PC-3 (cell line): ENCODE data around the gene DNAH7. TPM values are rescaled to one million over a fixed set of nuclear protein-coding genes. Genes with fewer than 3 reads are reported as not detected.

Experiments used
- ATAC-seq: fragments of 200-7000 bp; cut with Tn5 transposase; 2 replicates; pipeline ENCODE4 v1.9.1; 2020; ENCODE audit warnings: mild to moderate bottlenecking, moderate library complexity
- BruUV-seq: library from RNA; stranded (reverse); fragments of 400-500 nt; replicated peaks from 2 replicates; lab custom pipeline; 2021; lab: Mats Ljungman, UMichigan
- CTCF ChIA-PET: fragments of 300-600 bp; sonication (Branson Sonifier 250); formaldehyde crosslinking; loops from one replicate; lab custom pipeline; 2022; ENCODE audit warnings: antibody characterized with exemption; lab: Charles Lee
- POLR2A ChIA-PET: fragments of 300-600 bp; sonication (Branson Sonifier 250); formaldehyde crosslinking; loops from one replicate; lab custom pipeline; 2022; ENCODE audit warnings: antibody characterized with exemption; ENCODE audit not compliant: unreplicated experiment; lab: Charles Lee
- DNase-seq: peaks from one replicate; pipeline ENCODE4 v3.0.0-alpha.2; 2015
- H2AFZ ChIP-seq: fragments of 300-600 bp; sonication (generic); 2 replicates; pipeline ENCODE4 v1.6.0; 2016; ENCODE audit warnings: antibody characterized with exemption, low read length
- H3F3A ChIP-seq: fragments of 300-600 bp; sonication (generic); one replicate; pipeline ENCODE4 v1.6.0; 2017; ENCODE audit warnings: antibody characterized with exemption, low read length, control low read depth, mild to moderate bottlenecking; ENCODE audit not compliant: unreplicated experiment
- H3K27ac ChIP-seq: fragments of 300-600 bp; sonication (generic); 2 replicates; pipeline ENCODE4 v1.5.1; 2016; ENCODE audit warnings: mild to moderate bottlenecking, low read length
- H3K27me3 ChIP-seq: fragments of 300-600 bp; sonication (generic); 2 replicates; pipeline ENCODE4 v1.6.1; 2016; ENCODE audit warnings: low read length, mixed read lengths
- H3K36me3 ChIP-seq: fragments of 300-600 bp; sonication (generic); 2 replicates; pipeline ENCODE4 v1.6.1; 2016; ENCODE audit warnings: low read depth, mixed run types, low read length, mixed read lengths
- H3K4me1 ChIP-seq: fragments of 300-600 bp; sonication (generic); 2 replicates; pipeline ENCODE4 v1.5.1; 2016; ENCODE audit warnings: low read length; ENCODE audit not compliant: insufficient read depth
- H3K4me2 ChIP-seq: fragments of 300-600 bp; sonication (generic); 2 replicates; pipeline ENCODE4 v1.6.0; 2016; ENCODE audit warnings: low read length
- H3K4me3 ChIP-seq: fragments of 300-600 bp; sonication (generic); 2 replicates; pipeline ENCODE4 v1.5.1; 2016; ENCODE audit warnings: mild to moderate bottlenecking, low read length, mixed read lengths
- H3K79me2 ChIP-seq: fragments of 300-600 bp; sonication (generic); 2 replicates; pipeline ENCODE4 v1.6.1; 2017; ENCODE audit warnings: low read length, mixed read lengths
- H3K9ac ChIP-seq: fragments of 300-600 bp; sonication (generic); 2 replicates; pipeline ENCODE4 v1.6.0; 2016; ENCODE audit warnings: mild to moderate bottlenecking, low read length
- H3K9me2 ChIP-seq: fragments of 300-600 bp; sonication (generic); replicated peaks from 2 replicates; pipeline ENCODE4 v1.6.1; 2016; ENCODE audit warnings: mixed run types, low read length, mixed read lengths
- H3K9me3 ChIP-seq: fragments of 300-600 bp; sonication (generic); 2 replicates; pipeline ENCODE4 v1.6.1; 2016; ENCODE audit warnings: low read length, mixed read lengths
- H4K20me1 ChIP-seq: fragments of 300-600 bp; sonication (generic); 2 replicates; pipeline ENCODE4 v1.6.1; 2016; ENCODE audit warnings: low read length, mixed read lengths
- CTCF ChIP-seq: fragments of 300-600 bp; sonication (generic); conservative IDR thresholded peaks from 2 replicates; pipeline ENCODE4 v1.5.1; 2017; ENCODE audit warnings: antibody characterized with exemption, low read depth, mild to moderate bottlenecking, low read length
- EZH2 ChIP-seq: fragments of 300-600 bp; sonication (generic); IDR thresholded peaks from one replicate; pipeline ENCODE4 v1.6.1; 2017; ENCODE audit warnings: antibody characterized with exemption, mild to moderate bottlenecking, low read length; ENCODE audit not compliant: unreplicated experiment
- EZH2phosphoT487 ChIP-seq: fragments of 300-600 bp; sonication (generic); IDR thresholded peaks from 2 replicates; pipeline ENCODE4 v1.6.1; 2018; ENCODE audit warnings: mild to moderate bottlenecking, antibody characterized with exemption, low read length, borderline replicate concordance
- intact Hi-C: fragments of 100-400 bp; cut with micrococcal nuclease; formaldehyde crosslinking; loops from 2 replicates; pipeline ENCODE4 v1.9.0; 2023
- total RNA-seq: library from RNA; depleted of rRNA; stranded (reverse); fragments of >200 nt; gene quantifications from 2 replicates; pipeline ENCODE4 v1.2.3, GENCODE V29; 2014

Gene DNAH7
- total RNA-seq, 1 experiment from 2014 or later = 1.9 TPM

- Histone ChIP-seq H3K9me2 (no peaks in the 10 kb centered on the region), H3K79me2 (no peaks in the 10 kb centered on the region), H3K4me1 (0 out of 2 replicates have a peak, but pooled peaks cover 6% of the 10 kb centered on the region), H3K36me3 (no peaks in the 10 kb centered on the region), H3K27me3 (no peaks in the 10 kb centered on the region), H3K9ac (no peak overlapping the region), H3K4me3 (no peak overlapping the region), H3K4me2 (no peak overlapping the region), H2AFZ (no peak overlapping the region), H4K20me1 (no peaks in the 10 kb centered on the region), H3F3A (no peaks in the 10 kb centered on the region), H3K9me3 (no peaks in the 10 kb centered on the region), H3K27ac (no peak overlapping the region)
- ChIA-PET POLR2A (no interaction called here), CTCF (no interaction called here)
- BruUV-seq = no TSS peak
- DNase-seq (no peak), ATAC-seq (no peak)
- no peak for TF ChIP-seq EZH2phosphoT487
- no peak for TF ChIP-seq CTCF
- no peak for TF ChIP-seq EZH2
- intact Hi-C loops = no loop called here
These were observed 274.8 kb downstream of the DNAH7 start for GRCh38 chr2:195793881-195794280.

GRCh38 chr2:195782156-195782555 is 286.5 kb downstream of the DNAH7 start:
- Histone ChIP-seq H3K9me3 (no peaks in the 10 kb centered on the region), H3K4me2 (no peak overlapping the region), H3K36me3 (no peaks in the 10 kb centered on the region), H3K9ac (no peak overlapping the region), H3K79me2 (no peaks in the 10 kb centered on the region), H3K27me3 (no peaks in the 10 kb centered on the region), H3K4me3 (no peak overlapping the region), H3K4me1 (peaks cover 8% of the 10 kb centered on the region; the same call in 1 of the 2 replicates), H2AFZ (no peak overlapping the region), H3F3A (no peaks in the 10 kb centered on the region), H4K20me1 (no peaks in the 10 kb centered on the region), H3K27ac (no peak overlapping the region), H3K9me2 (no peaks in the 10 kb centered on the region)
- ATAC-seq (peak; percentile 68), DNase-seq (peak; percentile 53)
- BruUV-seq = no TSS peak
- ChIA-PET POLR2A (no interaction called here), CTCF (no interaction called here)
- intact Hi-C loops = no loop called here
- TF ChIP-seq CTCF (no peak), EZH2 (no peak), EZH2phosphoT487 (no peak)

DNA sequence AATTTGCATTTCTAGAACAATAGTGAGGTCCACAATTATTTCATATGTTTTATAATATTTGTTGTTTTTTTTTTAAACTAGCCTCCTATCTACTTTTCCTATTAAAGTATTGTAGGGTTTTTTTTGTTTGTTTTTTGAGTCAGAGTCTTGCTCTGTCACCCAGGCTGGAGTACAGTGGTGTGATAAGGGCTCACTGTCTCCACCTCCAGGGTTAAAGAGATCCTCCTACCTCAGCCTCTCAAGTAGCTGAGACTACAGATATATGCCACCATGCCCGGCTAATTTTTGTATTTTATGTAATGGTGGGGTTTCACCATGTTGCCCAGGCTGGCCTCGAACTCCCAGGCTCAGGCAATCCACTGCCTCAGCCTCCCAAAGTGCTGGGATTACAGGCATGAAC is 289.1 kb downstream of the DNAH7 start:
- no peak overlapping the region for H3K9ac ChIP-seq
- TF ChIP-seq CTCF (peak; percentile 50; the same call in 1 of the 2 replicates), EZH2phosphoT487 (no peak), EZH2 (no peak)
- peak; percentile 99 for ATAC-seq
- no peaks in the 10 kb centered on the region for H3F3A ChIP-seq
- H3K4me2 ChIP-seq = 0 out of 2 replicates have a peak overlapping the region, but pooled peaks have one; percentile 17
- ChIA-PET CTCF (no interaction called here), POLR2A (no interaction called here)
- H3K4me1 ChIP-seq = peaks cover 8% of the 10 kb centered on the region; the same call in 1 of the 2 replicates
- H4K20me1 ChIP-seq = no peaks in the 10 kb centered on the region
- BruUV-seq = no TSS peak
- DNase-seq = peak; percentile 66
- no peak overlapping the region for H3K27ac ChIP-seq
- no peak overlapping the region for H3K4me3 ChIP-seq
- no peaks in the 10 kb centered on the region for H3K36me3 ChIP-seq
- H3K9me2 ChIP-seq = no peaks in the 10 kb centered on the region
- no peak overlapping the region for H2AFZ ChIP-seq
- no peaks in the 10 kb centered on the region for H3K79me2 ChIP-seq
- no peaks in the 10 kb centered on the region for H3K27me3 ChIP-seq
- H3K9me3 ChIP-seq = no peaks in the 10 kb centered on the region
- intact Hi-C loops = loop anchor here (1.0 to 2.0 kb wide), 2 partner anchors 39 to 115 kb away; no protein-coding TSS in a partner anchor
